GM12872 (cell line): ENCODE results near the gene FLT1.

ENCODE experiments used
- TF ChIP-seq, protein P1 (sequence below): IDR thresholded peaks from 3 replicates; pipeline ENCODE4 v1.5.1; 2011; ENCODE audit warnings: low read depth, mild to moderate bottlenecking, low read length, moderate library complexity; ENCODE audit not compliant: insufficient read depth

FLT1 gene

DNA sequence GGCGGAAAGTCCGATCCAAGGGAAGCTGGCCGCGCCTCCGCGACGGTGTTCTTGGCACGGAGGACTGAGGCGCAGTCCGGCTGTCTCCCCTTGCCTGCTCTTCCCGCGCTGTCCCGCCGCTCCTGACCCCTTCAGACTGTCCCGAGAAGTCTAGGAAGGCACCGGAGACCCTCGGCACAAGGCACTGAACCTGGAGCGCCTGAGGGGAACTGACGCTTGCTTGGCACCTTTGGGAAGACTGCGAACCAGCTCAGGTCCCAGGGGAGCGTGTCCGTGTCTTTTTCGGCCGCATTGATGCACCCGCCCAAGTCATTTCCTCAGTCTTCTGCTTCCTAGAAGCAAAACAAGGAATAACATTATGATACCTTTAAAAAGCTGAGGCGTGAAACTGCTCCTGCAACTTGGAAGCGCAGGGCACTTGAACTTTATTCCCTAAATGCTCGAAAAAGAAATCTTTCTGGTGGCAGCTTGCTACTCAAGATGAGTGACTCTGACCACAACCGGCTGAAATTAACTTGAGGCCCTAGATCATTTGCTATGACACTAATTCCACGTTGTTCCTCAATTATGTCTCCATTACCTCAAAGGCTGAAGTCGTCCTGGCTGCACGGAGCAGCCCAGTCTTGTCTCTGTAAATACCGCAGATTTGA is 735 bp upstream of the FLT1 start:
- TF ChIP-seq, protein P1, sequence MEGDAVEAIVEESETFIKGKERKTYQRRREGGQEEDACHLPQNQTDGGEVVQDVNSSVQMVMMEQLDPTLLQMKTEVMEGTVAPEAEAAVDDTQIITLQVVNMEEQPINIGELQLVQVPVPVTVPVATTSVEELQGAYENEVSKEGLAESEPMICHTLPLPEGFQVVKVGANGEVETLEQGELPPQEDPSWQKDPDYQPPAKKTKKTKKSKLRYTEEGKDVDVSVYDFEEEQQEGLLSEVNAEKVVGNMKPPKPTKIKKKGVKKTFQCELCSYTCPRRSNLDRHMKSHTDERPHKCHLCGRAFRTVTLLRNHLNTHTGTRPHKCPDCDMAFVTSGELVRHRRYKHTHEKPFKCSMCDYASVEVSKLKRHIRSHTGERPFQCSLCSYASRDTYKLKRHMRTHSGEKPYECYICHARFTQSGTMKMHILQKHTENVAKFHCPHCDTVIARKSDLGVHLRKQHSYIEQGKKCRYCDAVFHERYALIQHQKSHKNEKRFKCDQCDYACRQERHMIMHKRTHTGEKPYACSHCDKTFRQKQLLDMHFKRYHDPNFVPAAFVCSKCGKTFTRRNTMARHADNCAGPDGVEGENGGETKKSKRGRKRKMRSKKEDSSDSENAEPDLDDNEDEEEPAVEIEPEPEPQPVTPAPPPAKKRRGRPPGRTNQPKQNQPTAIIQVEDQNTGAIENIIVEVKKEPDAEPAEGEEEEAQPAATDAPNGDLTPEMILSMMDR = no peak

DNA sequence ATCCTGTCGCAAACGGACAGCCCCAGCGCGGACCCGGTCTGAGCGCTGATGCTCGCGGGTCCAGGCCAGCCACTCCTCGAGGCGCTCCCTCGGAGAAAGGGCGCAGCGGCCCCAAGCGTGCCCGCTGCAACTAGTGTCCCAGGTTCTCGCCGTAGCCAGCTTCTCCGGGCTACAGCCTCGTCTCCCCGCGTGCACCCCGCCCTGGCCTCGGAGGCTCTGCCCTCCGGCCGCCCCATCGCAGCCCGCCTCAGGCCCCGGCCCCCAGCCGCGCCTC is 487 bp downstream of the FLT1 start:
- TF ChIP-seq, protein P1 = no peak

DNA sequence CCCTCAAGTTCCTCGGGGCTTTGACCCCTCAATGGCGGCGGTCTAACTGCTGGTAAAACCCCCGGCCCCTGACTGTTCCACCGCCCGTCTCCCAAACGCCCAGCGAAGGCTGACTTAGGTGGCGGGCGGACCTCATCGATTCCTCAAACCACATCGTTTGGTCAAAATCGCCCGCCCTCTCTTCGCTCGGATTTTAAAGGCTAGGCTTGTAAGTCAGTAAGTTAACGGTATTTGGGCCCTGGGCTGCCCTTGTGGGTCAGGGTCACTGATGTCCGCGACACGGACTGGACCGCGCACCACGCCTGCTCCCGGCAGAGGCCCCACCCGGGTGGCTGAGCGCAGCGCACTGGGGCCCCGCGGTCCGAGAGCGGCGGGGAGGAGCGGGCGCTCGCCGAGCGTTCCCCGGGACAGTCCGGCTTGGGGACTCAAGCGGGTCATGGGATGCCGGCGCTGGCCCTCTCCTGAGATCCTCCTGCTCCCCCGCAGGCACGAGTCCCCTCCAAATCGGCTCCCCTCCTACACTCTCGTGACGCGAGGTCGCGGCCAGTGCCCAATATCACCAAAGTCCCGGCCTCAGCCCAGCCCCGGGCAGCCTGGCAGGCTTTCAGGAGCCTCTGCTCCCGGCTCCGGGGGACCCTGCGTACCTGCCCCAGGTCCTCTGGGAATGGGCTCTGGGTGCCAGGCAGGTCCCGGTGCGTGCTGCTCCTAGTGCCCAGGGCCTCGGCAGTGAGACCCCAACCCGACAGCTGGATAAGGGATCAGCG is 1.0 kb downstream of the FLT1 start:
- TF ChIP-seq, protein P1 = no peak

DNA sequence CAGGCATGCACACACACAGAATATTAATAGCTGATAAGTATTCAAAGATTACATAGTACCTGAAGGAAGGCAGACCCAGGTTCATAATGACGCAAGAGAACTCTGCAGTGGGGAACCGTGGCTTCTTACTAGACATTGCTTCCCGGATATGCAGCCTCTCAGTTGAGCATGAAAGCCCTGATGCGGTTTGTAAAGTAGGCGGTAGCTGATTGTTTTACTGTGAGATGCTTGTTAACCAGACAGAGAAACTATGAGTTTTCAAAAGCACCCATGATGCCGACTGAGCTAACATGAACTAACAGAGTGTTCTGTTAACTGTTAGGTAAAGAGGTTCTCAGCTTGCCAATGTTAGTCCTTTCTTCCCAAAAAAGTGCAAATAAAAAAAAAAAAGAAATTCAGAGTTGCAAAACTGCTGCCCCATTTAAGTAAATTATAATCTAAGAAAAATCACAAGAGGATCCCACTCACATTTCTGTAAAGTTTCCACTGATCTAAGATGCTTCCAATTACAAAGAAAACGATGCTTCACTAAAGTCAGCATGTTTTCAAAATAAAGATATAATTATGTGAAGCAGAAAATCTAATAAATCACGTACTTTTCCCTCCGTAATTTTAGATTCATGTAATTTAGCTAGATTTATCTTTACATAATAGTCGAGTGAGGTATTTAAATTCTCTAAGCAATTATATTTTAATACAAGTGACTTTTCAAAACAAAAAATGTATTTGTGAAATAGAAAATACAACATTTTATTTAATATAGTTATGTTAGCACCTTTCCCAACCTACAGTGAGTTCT is 2.2 kb downstream of the FLT1 start:
- TF ChIP-seq, protein P1 = no peak

DNA sequence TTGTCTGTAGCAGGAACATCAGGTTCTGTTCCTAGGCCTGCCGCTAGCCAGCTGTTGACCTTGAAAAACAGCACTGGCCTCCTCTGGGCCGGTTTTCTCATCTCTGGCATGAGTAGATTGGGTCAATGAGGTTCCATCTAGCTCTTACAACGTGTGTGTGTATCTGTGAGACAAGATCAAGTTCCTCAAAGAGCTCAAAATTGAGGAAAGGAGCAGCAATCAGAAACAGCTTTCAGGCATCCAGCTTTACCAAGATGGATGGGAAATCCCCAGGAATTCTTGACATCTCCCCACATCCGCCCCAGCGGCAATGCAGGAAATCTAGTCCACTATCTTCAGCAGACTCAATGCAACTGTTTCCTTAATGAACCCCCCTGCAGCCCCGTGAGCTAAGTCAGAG is 4.9 kb downstream of the FLT1 start:
- TF ChIP-seq, protein P1 = no peak

DNA sequence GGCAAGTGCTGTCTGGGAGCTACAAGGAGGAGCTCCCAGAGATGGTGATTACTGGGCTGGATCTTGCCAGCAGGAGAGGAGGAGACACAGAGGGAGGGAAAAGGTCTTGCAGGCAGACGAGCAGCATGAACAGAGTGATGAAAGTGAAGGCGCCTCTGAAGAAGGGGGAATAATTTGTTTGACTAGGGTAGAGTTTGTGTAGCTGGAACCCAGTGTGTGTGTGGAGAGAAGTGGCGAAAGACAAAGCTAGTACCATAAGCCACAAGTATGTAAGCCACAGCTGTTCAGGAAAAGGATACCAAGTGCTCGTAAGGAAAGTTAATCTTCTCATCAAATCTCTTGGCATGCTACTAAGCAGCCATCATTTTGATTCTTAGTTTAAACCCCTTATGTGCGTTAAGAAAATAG is 5.4 kb downstream of the FLT1 start:
- TF ChIP-seq, protein P1 = no peak

DNA sequence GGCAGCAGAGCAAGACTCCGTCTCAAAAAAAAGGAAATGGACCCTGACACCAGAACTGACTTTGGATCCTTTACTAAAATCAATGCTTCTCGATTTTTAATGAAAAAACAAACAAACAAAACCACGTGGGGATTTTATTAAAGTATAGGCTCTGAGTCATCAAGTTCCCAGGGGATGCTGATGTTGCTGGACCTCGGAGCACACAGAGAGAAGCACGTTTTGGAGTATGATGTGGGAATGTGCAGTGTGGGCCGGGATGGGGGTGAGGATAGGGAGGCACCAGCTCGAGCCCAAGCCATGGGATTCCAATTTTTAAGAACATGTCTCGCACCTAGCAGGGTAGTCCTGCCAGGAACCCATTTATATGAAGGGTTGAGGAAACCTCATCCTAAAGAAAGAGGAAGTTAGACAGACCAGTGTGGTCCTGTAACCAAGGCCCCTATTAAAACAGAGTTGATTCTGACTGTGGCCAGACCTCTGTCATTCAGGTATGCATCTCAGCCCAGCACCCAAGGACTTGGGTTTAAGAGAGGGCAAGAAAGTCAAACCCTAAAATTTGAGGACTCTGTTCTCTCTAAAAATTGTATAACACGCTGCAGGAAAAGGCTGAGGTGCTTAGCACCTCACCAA is 6.4 kb downstream of the FLT1 start:
- TF ChIP-seq, protein P1 = no peak
